Lower leg skin (tissue), 3 donors: ENCODE data around the gene CAT.

Experiments used
- POLR2A ChIP-seq, 2 donors: fragments of 450-650 bp; IDR thresholded peaks; one replicate each; pipeline ENCODE4 v1.6.1; 2016 to 2017; ENCODE audit warnings: antibody characterized with exemption in 2 of 2, mild to moderate bottlenecking in 1 of 2, moderate library complexity in 1 of 2
- TF ChIP-seq, protein P1 (sequence below), 3 donors: fragments of 450-650 bp; IDR thresholded peaks; one replicate each; pipeline ENCODE4 v1.5.1; 2016; ENCODE audit warnings: antibody characterized with exemption in 3 of 3, mild to moderate bottlenecking in 3 of 3, moderate library complexity in 2 of 3

DNA sequence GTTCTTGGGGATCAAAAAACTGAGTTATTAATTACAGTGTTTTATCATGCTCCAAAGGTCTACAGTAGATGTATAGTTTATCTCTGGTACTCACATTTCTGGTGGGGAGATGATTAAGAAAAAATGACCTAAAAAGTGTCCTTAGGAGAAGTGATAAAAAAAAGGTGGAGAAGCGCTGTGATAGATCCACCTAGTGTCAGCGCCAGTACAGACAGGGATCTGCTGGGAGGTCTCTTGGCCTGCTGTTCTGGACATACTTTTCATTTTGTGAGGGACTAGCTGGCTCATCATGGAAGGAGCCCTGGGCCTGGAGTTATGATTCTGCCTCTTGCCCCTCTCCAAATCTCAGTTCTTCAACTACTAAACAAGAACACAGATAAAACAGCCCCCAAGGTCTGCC lies 71.9 kb downstream of the CAT start:
- TF ChIP-seq, protein P1, sequence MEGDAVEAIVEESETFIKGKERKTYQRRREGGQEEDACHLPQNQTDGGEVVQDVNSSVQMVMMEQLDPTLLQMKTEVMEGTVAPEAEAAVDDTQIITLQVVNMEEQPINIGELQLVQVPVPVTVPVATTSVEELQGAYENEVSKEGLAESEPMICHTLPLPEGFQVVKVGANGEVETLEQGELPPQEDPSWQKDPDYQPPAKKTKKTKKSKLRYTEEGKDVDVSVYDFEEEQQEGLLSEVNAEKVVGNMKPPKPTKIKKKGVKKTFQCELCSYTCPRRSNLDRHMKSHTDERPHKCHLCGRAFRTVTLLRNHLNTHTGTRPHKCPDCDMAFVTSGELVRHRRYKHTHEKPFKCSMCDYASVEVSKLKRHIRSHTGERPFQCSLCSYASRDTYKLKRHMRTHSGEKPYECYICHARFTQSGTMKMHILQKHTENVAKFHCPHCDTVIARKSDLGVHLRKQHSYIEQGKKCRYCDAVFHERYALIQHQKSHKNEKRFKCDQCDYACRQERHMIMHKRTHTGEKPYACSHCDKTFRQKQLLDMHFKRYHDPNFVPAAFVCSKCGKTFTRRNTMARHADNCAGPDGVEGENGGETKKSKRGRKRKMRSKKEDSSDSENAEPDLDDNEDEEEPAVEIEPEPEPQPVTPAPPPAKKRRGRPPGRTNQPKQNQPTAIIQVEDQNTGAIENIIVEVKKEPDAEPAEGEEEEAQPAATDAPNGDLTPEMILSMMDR (IDR thresholded peaks at IDR 0.05) = no peak
- TF ChIP-seq POLR2A (IDR thresholded peaks at IDR 0.05) = no peak
